GM10847 (cell line): ENCODE results near the gene CNOT1.

Experiments
- POLR2A ChIP-seq: IDR thresholded peaks from 2 replicates; pipeline ENCODE4 v1.6.1; 2011; ENCODE audit not compliant: insufficient read length; ENCODE audit errors: extremely low read depth

Gene CNOT1

DNA sequence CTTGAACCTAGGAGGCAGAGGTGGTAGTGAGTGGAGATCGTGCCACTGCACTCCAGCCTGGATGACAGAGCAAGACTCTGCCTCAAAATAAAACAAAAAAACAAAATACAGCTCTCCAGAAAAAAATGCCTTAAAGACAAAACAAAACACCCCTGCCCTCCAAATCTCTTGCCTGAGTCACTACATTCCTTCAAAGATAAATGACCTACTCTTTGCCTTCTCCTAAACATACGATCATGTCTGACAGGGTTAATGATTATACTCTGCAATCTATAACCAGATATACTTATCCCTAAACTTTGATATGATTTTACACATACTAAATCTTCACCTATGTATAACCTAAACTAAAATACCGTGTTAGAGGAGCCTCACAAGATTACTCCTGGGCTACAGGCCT, 115.8 kb downstream of the CNOT1 start:
- no peak for TF ChIP-seq POLR2A

GRCh38 chr16:58511933-58512815, 117.5 kb downstream of the CNOT1 start:
- TF ChIP-seq POLR2A: no peak

DNA sequence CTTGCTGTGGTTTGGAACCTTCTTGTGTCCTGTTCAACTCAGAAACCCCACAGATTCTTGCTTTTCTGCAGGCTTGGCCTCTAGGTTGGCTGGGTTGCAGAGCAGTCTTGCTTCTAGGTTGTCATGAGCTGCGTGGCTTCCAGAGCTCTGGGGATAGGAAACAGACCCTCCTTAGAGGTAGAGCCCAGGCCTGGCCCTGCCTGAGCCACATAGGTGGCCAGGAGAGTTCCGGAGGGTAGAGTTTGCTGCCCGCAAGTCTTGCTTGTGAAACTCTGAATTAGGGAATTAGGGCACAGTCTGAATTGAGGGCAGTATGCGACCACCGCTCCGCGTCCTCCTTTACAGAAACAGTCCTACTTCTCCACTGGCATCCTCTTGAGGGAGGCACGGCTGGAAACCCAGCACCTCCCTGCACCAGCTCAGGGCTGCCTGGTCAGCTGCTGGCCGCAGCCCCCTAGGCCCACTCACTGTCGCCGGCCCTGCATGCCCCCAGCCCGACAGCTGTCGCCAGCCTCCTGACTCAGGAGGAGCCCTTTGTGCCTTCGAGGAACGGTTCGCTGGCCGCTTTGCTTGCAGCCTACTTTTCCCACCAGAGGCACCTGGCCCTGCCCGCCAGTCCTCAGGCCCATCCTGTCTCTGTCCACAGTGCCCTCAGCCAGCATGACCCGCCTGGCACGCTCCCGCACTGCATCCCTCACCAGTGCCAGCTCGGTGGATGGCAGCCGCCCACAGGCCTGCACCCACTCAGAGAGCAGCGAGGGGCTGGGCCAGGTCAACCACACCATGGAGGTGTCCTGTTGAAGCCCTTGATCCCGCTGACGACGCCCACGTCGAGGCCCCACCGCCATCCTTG, 118.6 kb downstream of the CNOT1 start:
- no peak for TF ChIP-seq POLR2A

- TF ChIP-seq POLR2A: no peak
These were observed 119.4 kb downstream of the CNOT1 start for GRCh38 chr16:58510097-58510775.

- no peak for TF ChIP-seq POLR2A
These were observed 120.2 kb downstream of the CNOT1 start for GRCh38 chr16:58509256-58510096.

- TF ChIP-seq POLR2A: no peak
These were observed 120.9 kb downstream of the CNOT1 start for GRCh38 chr16:58508671-58509251.

DNA sequence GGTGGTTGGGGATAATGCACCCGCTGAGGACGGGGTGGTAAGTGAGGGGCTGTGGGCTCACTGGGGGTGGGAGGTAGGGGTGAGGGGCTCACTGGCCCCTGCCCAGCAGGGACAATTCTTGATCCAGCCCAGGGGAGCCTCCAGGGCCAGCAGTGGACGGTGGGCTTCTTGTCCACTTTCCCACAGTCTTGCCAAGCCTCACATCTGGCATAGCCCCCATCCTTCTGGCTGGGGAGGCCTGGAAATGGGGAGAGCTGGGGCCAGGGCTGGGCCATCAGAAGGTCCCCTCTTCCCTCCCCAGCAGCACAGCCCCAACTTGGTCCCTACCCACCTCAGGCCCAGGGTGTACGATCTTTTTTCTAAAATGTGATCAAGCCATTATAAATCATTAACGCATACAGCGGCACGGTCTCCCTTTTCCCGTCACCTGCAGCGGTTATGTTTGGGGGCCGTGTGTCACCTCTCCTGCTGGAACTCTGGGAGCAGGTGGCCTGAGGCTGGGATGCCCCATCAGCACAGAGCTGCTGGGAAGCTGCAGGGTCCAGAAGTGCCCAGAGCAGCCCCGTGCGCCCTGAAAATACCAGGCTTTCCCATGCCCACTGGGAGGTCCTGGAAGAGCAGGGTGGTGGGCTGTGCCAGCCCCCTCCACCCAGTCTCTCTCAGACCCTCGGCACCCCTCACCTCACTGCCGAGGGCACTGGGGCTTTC, 121.5 kb downstream of the CNOT1 start:
- TF ChIP-seq POLR2A: no peak

DNA sequence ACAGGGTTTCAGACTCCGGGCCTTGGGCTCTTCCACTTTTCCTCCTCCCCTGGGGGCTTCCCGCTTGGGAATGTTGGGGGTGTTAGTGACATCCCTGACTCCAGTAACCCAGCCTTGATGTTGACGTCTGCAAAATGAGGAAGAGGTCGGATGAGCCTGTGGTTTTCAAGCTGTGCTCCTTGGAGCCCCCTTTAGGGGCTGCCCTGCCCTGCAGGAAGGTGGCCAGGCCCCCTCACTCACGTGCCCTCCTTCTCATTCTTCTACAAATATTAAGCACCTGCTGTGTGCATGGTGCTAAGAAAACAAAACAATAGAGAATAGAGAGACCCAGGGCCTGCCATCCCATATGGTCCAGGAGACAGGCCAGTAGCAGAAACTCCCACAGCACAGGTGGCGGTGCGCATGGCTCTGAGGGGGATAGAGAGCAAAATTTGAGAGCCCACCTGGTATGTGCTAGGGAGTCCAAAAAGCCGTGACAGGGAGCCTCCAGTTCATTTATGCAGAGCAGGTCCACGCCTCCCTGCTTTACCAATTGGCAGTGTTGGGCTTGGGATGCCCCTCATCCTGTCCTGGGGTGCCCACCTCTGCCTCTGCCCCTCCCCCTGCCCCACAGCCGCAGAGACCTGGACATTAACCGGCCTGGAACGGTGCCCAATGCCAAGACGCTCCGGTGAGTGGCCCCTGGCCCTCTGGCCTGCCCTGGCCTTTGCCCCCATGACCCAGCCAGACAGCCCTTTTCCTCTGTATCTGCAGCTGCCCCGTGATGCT, 122.2 kb downstream of the CNOT1 start:
- no peak for TF ChIP-seq POLR2A

GRCh38 chr16:58506241-58507194, 123.1 kb downstream of the CNOT1 start:
- no peak for TF ChIP-seq POLR2A

DNA sequence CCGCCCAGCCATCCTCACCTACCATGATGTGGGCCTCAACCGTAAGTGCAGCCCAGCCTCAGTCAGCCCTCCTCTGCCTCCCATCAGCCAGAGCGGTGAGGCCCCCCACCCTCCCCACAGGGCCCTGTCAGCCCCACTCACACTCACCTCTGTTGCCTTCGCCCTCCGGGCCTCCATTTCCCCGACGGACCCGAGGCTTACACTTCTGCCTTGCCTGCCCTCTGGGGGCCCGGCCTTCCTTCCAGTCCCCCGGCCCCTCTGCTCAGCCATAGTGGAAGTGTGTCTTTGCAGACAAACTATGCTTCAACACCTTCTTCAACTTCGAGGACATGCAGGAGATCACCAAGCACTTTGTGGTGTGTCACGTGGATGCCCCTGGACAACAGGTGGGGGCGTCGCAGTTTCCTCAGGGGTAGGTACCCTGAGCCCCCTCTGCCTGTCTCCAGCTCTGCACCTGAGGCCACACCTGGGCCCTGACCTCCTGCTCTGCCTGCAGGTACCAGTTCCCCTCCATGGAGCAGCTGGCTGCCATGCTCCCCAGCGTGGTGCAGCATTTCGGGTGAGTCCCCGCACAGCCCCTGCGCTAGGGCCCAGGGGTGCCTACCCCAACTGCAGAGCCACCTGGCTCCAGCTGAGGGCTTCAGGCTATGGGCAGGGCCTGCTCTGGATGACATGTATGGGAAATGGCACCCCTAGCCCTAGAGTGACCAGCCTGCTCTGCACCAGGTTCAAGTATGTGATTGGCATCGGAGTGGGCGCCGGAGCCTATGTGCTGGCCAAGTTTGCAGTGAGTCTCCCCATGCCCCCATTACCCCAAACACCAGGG, 125.5 kb downstream of the CNOT1 start:
- TF ChIP-seq POLR2A: no peak
